HUES6 (cell line): Measurements from ENCODE around the gene C14orf39.

Source experiments
- H3K27ac ChIP-seq: 2 replicates; pipeline ENCODE4 v1.7.0; 2013; ENCODE audit warnings: low read depth, mild to moderate bottlenecking, low read length, inconsistent platforms
- H3K27me3 ChIP-seq: 2 replicates; pipeline ENCODE4 v1.6.1; 2013; ENCODE audit warnings: low read length; ENCODE audit not compliant: control insufficient read depth, insufficient read depth
- H3K36me3 ChIP-seq: 2 replicates; pipeline ENCODE4 v1.6.1; 2013; ENCODE audit warnings: low read length; ENCODE audit not compliant: control insufficient read depth, insufficient read depth
- H3K4me1 ChIP-seq: 2 replicates; pipeline ENCODE4 v1.6.1; 2013; ENCODE audit warnings: low read length; ENCODE audit not compliant: control insufficient read depth, insufficient read depth
- H3K4me3 ChIP-seq: 2 replicates; pipeline ENCODE4 v1.5.1; 2013; ENCODE audit warnings: low read depth, low read length
- H3K9ac ChIP-seq: one replicate; pipeline ENCODE4 v1.6.1; 2013; ENCODE audit warnings: mild to moderate bottlenecking, low read length
- H3K9me3 ChIP-seq: 2 replicates; pipeline ENCODE4 v1.6.1; 2013; ENCODE audit warnings: low read depth, low read length; ENCODE audit not compliant: control insufficient read depth, insufficient read depth

C14orf39 gene

GRCh38 chr14:60485598-60486251, at the start of gene C14orf39:
C14orf39 (minus strand) TSS chr14:60486063; CDS start chr14:60485078, 985 bp downstream.
- peak within 1 kb of the TSS; percentile 66 for H3K9ac ChIP-seq
- no peaks in the 10 kb centered on the region for H3K36me3 ChIP-seq
- no peak within 1 kb of the TSS for H3K27ac ChIP-seq
- H3K4me1 ChIP-seq, result no peaks in the 10 kb centered on the region
- peak within 1 kb of the TSS; percentile 88 for H3K4me3 ChIP-seq
- peaks cover under 1% of the 10 kb centered on the region; the same call in 1 of the 2 replicates for H3K9me3 ChIP-seq
- peaks cover 56% of the 10 kb centered on the region for H3K27me3 ChIP-seq

GRCh38 chr14:60532442-60532841, 46.6 kb upstream of the C14orf39 start:
- H3K27me3 ChIP-seq, result no peaks in the 10 kb centered on the region

GRCh38 chr14:60515511-60516289, 29.8 kb upstream of the C14orf39 start:
- H3K27ac ChIP-seq, result no peak overlapping the region
- H3K4me3 ChIP-seq, result peak overlapping the region; percentile 65
- no peaks in the 10 kb centered on the region for H3K9me3 ChIP-seq
- H3K4me1 ChIP-seq, result peaks cover 20% of the 10 kb centered on the region
- H3K27me3 ChIP-seq, result peaks cover 96% of the 10 kb centered on the region
- H3K36me3 ChIP-seq, result no peaks in the 10 kb centered on the region
- peak overlapping the region; percentile 46 for H3K9ac ChIP-seq

More at GRCh38 chr14:60532442-60532841, 46.6 kb upstream of the C14orf39 start:
- Histone ChIP-seq H3K27ac (no peak overlapping the region), H3K9me3 (no peaks in the 10 kb centered on the region), H3K4me1 (no peaks in the 10 kb centered on the region), H3K9ac (no peak overlapping the region), H3K36me3 (no peaks in the 10 kb centered on the region), H3K4me3 (no peak overlapping the region)

GRCh38 chr14:60514741-60515491, 29.1 kb upstream of the C14orf39 start:
- Histone ChIP-seq H3K27ac (no peak overlapping the region), H3K4me3 (peak overlapping the region; percentile 65), H3K36me3 (no peaks in the 10 kb centered on the region), H3K9me3 (no peaks in the 10 kb centered on the region), H3K27me3 (peaks cover 96% of the 10 kb centered on the region), H3K9ac (no peak overlapping the region), H3K4me1 (peaks cover 27% of the 10 kb centered on the region)

GRCh38 chr14:60514378-60514740, 28.5 kb upstream of the C14orf39 start:
- Histone ChIP-seq H3K27ac (no peak overlapping the region), H3K4me3 (peak overlapping the region; percentile 65), H3K27me3 (peaks cover 97% of the 10 kb centered on the region), H3K9me3 (no peaks in the 10 kb centered on the region), H3K36me3 (no peaks in the 10 kb centered on the region), H3K9ac (no peak overlapping the region), H3K4me1 (peaks cover 31% of the 10 kb centered on the region)

GRCh38 chr14:60512973-60513571, 27.2 kb upstream of the C14orf39 start:
- H3K27ac ChIP-seq, result no peak overlapping the region
- H3K9ac ChIP-seq, result no peak overlapping the region
- H3K36me3 ChIP-seq, result no peaks in the 10 kb centered on the region
- H3K9me3 ChIP-seq, result no peaks in the 10 kb centered on the region
- peaks cover 36% of the 10 kb centered on the region for H3K4me1 ChIP-seq
- no peak overlapping the region for H3K4me3 ChIP-seq
- peaks cover 98% of the 10 kb centered on the region for H3K27me3 ChIP-seq

- Histone ChIP-seq H3K27me3 (peaks cover 99% of the 10 kb centered on the region), H3K27ac (no peak overlapping the region), H3K4me1 (peaks cover 36% of the 10 kb centered on the region), H3K4me3 (no peak overlapping the region), H3K9ac (no peak overlapping the region), H3K36me3 (no peaks in the 10 kb centered on the region), H3K9me3 (no peaks in the 10 kb centered on the region)
Observed at GRCh38 chr14:60512126-60512525, 26.3 kb upstream of the C14orf39 start.

GRCh38 chr14:60510951-60511599, 25.2 kb upstream of the C14orf39 start:
- Histone ChIP-seq H3K9me3 (no peaks in the 10 kb centered on the region), H3K36me3 (no peaks in the 10 kb centered on the region), H3K27ac (no peak overlapping the region), H3K27me3 (peaks cover 99% of the 10 kb centered on the region), H3K4me1 (peaks cover 38% of the 10 kb centered on the region), H3K9ac (no peak overlapping the region), H3K4me3 (peak overlapping the region; percentile 42)

- Histone ChIP-seq H3K27me3 (peaks cover 99% of the 10 kb centered on the region), H3K36me3 (no peaks in the 10 kb centered on the region), H3K4me3 (peak overlapping the region; percentile 61; the same call in 1 of the 2 replicates), H3K27ac (no peak overlapping the region), H3K9me3 (no peaks in the 10 kb centered on the region), H3K4me1 (peaks cover 39% of the 10 kb centered on the region), H3K9ac (no peak overlapping the region)
Observed at GRCh38 chr14:60510254-60510950, 24.5 kb upstream of the C14orf39 start.
